Peyer's patch (tissue), 4 donors: Measurements from ENCODE around the gene WDR7. TPM values are rescaled to one million over a fixed set of nuclear protein-coding genes. Genes with fewer than 3 reads are reported as not detected.

ENCODE experiments used
- DNase-seq, 3 donors: peaks; one replicate each; pipeline ENCODE4 v3.0.0-alpha.2; 2017 to 2019
- H3K27ac ChIP-seq, 4 donors: fragments of 200-600 bp; sonication (generic); one replicate each; pipeline ENCODE4 v1.5.1; 2016 to 2019
- H3K27me3 ChIP-seq, 2 donors: fragments of 200-600 bp; sonication (generic); one replicate each; pipeline ENCODE4 v1.5.1; 2019
- H3K36me3 ChIP-seq, 3 donors: fragments of 200-600 bp; sonication (generic); one replicate each; pipeline ENCODE4 v1.5.1; 2016 to 2019
- H3K4me1 ChIP-seq, 4 donors: fragments of 200-600 bp; sonication (generic); one replicate each; pipeline ENCODE4 v1.5.1; 2016 to 2019
- H3K4me3 ChIP-seq, 4 donors: fragments of 200-600 bp; sonication (generic); 1 replicate in 3 of 4; 2 replicates in 1 of 4; pipeline ENCODE4 v1.5.1; 2016 to 2019; ENCODE audit warnings: mild to moderate bottlenecking in 1 of 4
- H3K9me3 ChIP-seq, 4 donors: fragments of 200-600 bp; sonication (generic); one replicate each; pipeline ENCODE4 v1.5.1; 2016 to 2019; ENCODE audit warnings: mild to moderate bottlenecking in 1 of 4
- POLR2A ChIP-seq, 2 donors: fragments of 450-650 bp; IDR thresholded peaks; one replicate each; pipeline ENCODE4 v1.5.1; 2017; ENCODE audit warnings: antibody characterized with exemption in 2 of 2, mild to moderate bottlenecking in 2 of 2, moderate library complexity in 2 of 2
- total RNA-seq, 4 donors: library from RNA; depleted of rRNA; stranded (reverse); fragments of >200 nt; gene quantifications; one replicate each; pipeline ENCODE4 v1.1.0, GENCODE V29; 2016
- TF ChIP-seq, protein P1 (sequence below), 6 experiments: fragments of 450-650 bp in 4 of 6; fragments of 200-600 bp in 2 of 6; sonication (generic) in 1 of 6; IDR thresholded peaks; one replicate each; pipeline ENCODE4 v1.5.1; 2017 to 2019; ENCODE audit warnings: antibody characterized with exemption in 6 of 6, mild to moderate bottlenecking in 3 of 6, moderate library complexity in 1 of 6

The WDR7 gene
- total RNA-seq, 4 donors from 2014 or later = 28.0 to 60.2 (median 34.4) TPM

DNA sequence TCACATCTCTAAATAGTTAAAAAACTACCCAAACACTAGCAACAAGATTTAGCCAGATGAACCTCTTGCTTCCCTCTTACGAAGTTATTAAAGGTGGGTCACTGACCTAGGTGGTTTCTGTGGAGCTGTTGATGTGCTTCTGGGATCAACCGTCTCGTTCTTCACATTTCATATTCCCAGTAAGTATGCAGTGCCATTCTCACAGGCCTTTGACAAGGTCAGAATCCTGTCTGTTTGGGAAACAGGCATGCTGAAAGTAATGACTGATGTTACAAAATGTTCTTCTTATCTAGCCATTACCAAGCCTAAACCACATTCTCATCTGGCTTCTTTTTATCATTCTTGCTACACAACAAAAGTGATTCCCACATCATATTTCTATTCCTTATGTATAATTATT, 70.3 kb downstream of the WDR7 start:
- TF ChIP-seq, protein P1, sequence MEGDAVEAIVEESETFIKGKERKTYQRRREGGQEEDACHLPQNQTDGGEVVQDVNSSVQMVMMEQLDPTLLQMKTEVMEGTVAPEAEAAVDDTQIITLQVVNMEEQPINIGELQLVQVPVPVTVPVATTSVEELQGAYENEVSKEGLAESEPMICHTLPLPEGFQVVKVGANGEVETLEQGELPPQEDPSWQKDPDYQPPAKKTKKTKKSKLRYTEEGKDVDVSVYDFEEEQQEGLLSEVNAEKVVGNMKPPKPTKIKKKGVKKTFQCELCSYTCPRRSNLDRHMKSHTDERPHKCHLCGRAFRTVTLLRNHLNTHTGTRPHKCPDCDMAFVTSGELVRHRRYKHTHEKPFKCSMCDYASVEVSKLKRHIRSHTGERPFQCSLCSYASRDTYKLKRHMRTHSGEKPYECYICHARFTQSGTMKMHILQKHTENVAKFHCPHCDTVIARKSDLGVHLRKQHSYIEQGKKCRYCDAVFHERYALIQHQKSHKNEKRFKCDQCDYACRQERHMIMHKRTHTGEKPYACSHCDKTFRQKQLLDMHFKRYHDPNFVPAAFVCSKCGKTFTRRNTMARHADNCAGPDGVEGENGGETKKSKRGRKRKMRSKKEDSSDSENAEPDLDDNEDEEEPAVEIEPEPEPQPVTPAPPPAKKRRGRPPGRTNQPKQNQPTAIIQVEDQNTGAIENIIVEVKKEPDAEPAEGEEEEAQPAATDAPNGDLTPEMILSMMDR (IDR thresholded peaks at IDR 0.05) = no peak
- TF ChIP-seq POLR2A (IDR thresholded peaks at IDR 0.05) = no peak
- H3K4me1 ChIP-seq = no peaks in the 10 kb centered on the region
- H3K27ac ChIP-seq = no peak overlapping the region
- no peak overlapping the region for H3K4me3 ChIP-seq
- no peak for DNase-seq
- no peaks in the 10 kb centered on the region for H3K27me3 ChIP-seq
- no peaks in the 10 kb centered on the region for H3K36me3 ChIP-seq
- H3K9me3 ChIP-seq = no peaks in the 10 kb centered on the region

- Histone ChIP-seq H3K4me1 (no peaks in the 10 kb centered on the region), H3K27ac (no peak overlapping the region), H3K4me3 (no peak overlapping the region), H3K36me3 (no peaks in the 10 kb centered on the region), H3K27me3 (no peaks in the 10 kb centered on the region), H3K9me3 (no peaks in the 10 kb centered on the region)
- no peak for DNase-seq
- TF ChIP-seq, protein P1 (IDR thresholded peaks at IDR 0.05) = no peak
- TF ChIP-seq POLR2A (IDR thresholded peaks at IDR 0.05) = no peak
These were observed 71.4 kb downstream of the WDR7 start for GRCh38 chr18:56722518-56722917.

DNA sequence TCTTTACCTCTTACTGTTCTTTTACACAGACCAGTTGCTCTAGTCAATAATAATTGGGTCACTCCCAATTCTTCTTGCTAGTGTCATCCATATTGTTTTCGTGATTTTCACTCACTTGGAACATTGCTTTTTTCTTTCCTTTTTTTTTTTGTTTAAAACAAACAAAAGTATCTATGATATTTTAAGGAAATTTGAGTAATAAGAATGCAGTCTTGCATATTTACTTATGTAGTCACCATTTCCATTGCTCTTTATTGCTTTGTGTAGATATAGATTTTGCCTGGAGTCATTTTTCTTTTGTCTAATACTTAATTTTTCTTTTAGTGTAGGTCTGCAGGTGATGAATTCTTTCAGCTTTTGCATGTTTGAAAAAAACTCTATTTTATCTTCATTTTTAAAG, 71.9 kb downstream of the WDR7 start:
- no peak overlapping the region for H3K4me3 ChIP-seq
- no peak overlapping the region for H3K27ac ChIP-seq
- TF ChIP-seq, protein P1 (IDR thresholded peaks at IDR 0.05) = no peak
- TF ChIP-seq POLR2A (IDR thresholded peaks at IDR 0.05) = no peak
- no peak for DNase-seq
- H3K4me1 ChIP-seq = no peaks in the 10 kb centered on the region
- no peaks in the 10 kb centered on the region for H3K27me3 ChIP-seq
- H3K36me3 ChIP-seq = no peaks in the 10 kb centered on the region
- no peaks in the 10 kb centered on the region for H3K9me3 ChIP-seq

DNA sequence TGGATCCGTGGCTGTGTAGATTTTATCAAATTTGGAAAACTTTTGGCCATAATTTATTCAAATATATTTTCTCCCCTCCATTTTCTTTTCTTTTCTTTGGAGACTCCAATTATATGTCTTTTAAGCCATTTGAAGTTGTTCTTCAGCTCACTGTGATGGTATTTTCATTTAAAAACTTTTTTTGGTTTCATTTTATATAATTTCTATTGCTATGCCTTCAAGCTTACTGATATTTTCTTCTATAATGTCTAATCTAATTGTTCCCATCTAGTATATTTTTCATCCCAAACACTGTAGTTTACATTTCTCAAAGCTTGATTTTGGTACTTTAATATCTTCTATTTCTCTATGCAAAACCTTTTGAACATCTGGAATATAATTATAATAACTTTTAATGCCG, 72.5 kb downstream of the WDR7 start:
- no peak for DNase-seq
- Histone ChIP-seq H3K36me3 (no peaks in the 10 kb centered on the region), H3K4me3 (no peak overlapping the region), H3K9me3 (no peaks in the 10 kb centered on the region), H3K27me3 (no peaks in the 10 kb centered on the region), H3K27ac (no peak overlapping the region), H3K4me1 (no peaks in the 10 kb centered on the region)
- TF ChIP-seq, protein P1 (IDR thresholded peaks at IDR 0.05) = no peak
- TF ChIP-seq POLR2A (IDR thresholded peaks at IDR 0.05) = no peak

DNA sequence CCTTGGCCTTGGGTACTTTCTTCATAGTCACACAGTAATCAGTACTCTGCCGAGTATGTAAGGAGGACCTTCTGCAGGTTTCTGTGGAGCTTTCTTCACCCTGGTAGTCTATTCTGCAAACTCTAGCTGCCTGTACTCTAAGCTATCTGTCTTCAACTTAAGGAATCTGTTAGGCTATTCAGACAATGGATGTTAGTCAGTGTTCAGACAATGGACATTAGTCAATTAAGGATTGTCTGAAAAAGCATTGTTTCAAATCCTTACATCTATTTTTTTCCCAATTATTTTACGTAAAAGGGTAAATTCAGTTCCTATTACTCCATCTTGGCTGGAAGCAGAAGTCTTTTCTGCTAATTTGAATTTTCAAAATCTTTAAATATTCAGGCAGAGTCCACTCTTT, 75.7 kb downstream of the WDR7 start:
- no peaks in the 10 kb centered on the region for H3K27me3 ChIP-seq
- no peaks in the 10 kb centered on the region for H3K4me1 ChIP-seq
- TF ChIP-seq POLR2A (IDR thresholded peaks at IDR 0.05) = no peak
- TF ChIP-seq, protein P1 (IDR thresholded peaks at IDR 0.05) = no peak
- no peak overlapping the region for H3K27ac ChIP-seq
- DNase-seq = no peak
- H3K4me3 ChIP-seq = no peak overlapping the region
- H3K36me3 ChIP-seq = no peaks in the 10 kb centered on the region
- no peaks in the 10 kb centered on the region for H3K9me3 ChIP-seq

GRCh38 chr18:56727399-56727798, 76.2 kb downstream of the WDR7 start:
- no peak overlapping the region for H3K27ac ChIP-seq
- TF ChIP-seq POLR2A (IDR thresholded peaks at IDR 0.05) = no peak
- TF ChIP-seq, protein P1 (IDR thresholded peaks at IDR 0.05) = no peak
- H3K27me3 ChIP-seq = no peaks in the 10 kb centered on the region
- no peaks in the 10 kb centered on the region for H3K9me3 ChIP-seq
- DNase-seq = no peak
- no peaks in the 10 kb centered on the region for H3K4me1 ChIP-seq
- H3K36me3 ChIP-seq = no peaks in the 10 kb centered on the region
- H3K4me3 ChIP-seq = no peak overlapping the region
